ENCODE results near the gene ALOX15B. TPM values are rescaled to one million over a fixed set of nuclear protein-coding genes. Genes with fewer than 3 reads are reported as not detected.

Gene ALOX15B
- total RNA-seq, 1 donor from 2014 or later: not detected

- Histone ChIP-seq H3K27me3 (peaks cover 28% of the 10 kb centered on the region), H4K20me1 (ENCODE audit: low read depth) (no peaks in the 10 kb centered on the region), H3F3A (ENCODE audit: low read depth) (peaks cover 5% of the 10 kb centered on the region), H3K36me3 (no peaks in the 10 kb centered on the region), H3K4me2 (no peak overlapping the region), H3K4me3 (no peak overlapping the region), H3K27ac (no peak overlapping the region), H3K79me2 (ENCODE audit: low read depth) (no peaks in the 10 kb centered on the region), H3K9ac (no peak overlapping the region), H3K4me1 (peaks cover 4% of the 10 kb centered on the region), H2AFZ (replicated peaks) (no peak overlapping the region), H3K9me3 (ENCODE audit: low read depth) (no peaks in the 10 kb centered on the region)
- H3K4me3 Mint-ChIP-seq: no peak overlapping the region
- TF ChIP-seq CTCF (IDR thresholded peaks at IDR 0.05): peak; percentile 62
- no peak for TF ChIP-seq EZH2phosphoT487 (IDR thresholded peaks at IDR 0.05)
- no peak for TF ChIP-seq EZH2 (IDR thresholded peaks at IDR 0.05)
- DNase-seq (ENCODE audit: low spot score): peak; percentile 62
- H3K9me3 Mint-ChIP-seq: peaks cover 5% of the 10 kb centered on the region
- peaks cover 4% of the 10 kb centered on the region for H3K4me1 Mint-ChIP-seq
- H3K27ac Mint-ChIP-seq: no peak overlapping the region
- peaks cover 23% of the 10 kb centered on the region for H3K27me3 Mint-ChIP-seq (ENCODE audit: insufficient read depth, low read depth)
- H3K36me3 Mint-ChIP-seq: no peaks in the 10 kb centered on the region
Observed at GRCh38 chr17:7997186-7997585, 41.7 kb upstream of the ALOX15B start.

DNA sequence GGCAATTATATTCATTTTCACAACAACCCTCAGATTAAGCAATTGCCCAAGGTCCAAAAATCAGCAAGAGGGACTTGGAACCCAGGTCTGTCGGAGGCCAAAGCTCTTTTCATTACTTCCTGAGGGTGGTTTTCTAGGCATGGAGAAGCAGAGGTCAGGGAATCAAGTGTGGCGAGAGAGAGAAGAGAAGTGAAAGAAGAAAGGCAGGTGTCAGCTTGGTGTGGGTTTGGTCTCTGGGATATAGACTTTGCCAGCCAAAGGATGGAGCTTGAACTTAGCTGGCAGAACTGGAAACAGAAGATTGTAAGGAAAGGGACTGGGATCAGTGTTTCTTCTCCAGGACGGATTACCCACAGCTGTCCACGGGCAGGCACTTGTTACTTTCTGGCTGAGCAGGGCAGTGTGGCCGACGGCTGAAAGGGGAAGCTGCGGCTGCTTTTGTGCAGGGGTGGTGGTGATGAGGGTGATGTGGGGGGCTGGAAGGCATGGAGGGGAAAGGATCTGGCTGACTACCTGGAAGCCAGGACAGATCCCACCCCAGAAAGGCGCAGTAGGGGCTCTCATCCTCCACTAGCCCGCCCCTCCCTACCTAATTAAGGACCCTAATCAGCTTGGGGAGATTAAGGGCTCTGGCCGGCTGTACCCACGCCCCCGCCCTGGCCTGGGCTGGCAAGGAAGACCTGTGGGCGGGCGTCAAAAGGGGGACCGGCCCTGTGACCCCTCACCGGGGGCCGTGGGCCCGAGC is 36.7 kb upstream of the ALOX15B start, which contains the start of gene GUCY2D:
Gene GUCY2D (plus strand): TSS at position 640 of the 745 bp plus-strand sequence. CDS start 433 bp downstream, outside the sequence.
- Histone ChIP-seq H3F3A (ENCODE audit: low read depth) (peaks cover 16% of the 10 kb centered on the region), H3K4me3 (peak within 1 kb of the TSS; percentile 42), H3K4me1 (peaks cover 10% of the 10 kb centered on the region), H3K79me2 (ENCODE audit: low read depth) (no peaks in the 10 kb centered on the region), H2AFZ (replicated peaks) (peak within 1 kb of the TSS; percentile 61), H3K27ac (no peak within 1 kb of the TSS), H4K20me1 (ENCODE audit: low read depth) (no peaks in the 10 kb centered on the region), H3K9ac (no peak within 1 kb of the TSS), H3K9me3 (ENCODE audit: low read depth) (no peaks in the 10 kb centered on the region), H3K27me3 (peaks cover 67% of the 10 kb centered on the region), H3K36me3 (no peaks in the 10 kb centered on the region), H3K4me2 (peak within 1 kb of the TSS; percentile 71)
- Mint-ChIP-seq H3K9me3 (peaks cover 5% of the 10 kb centered on the region), H3K27ac (no peak within 1 kb of the TSS), H3K4me1 (peaks cover 5% of the 10 kb centered on the region), H3K27me3 (ENCODE audit: insufficient read depth, low read depth) (peaks cover 49% of the 10 kb centered on the region), H3K4me3 (peak within 1 kb of the TSS; percentile 61), H3K36me3 (no peaks in the 10 kb centered on the region)
- TF ChIP-seq CTCF (IDR thresholded peaks at IDR 0.05): no peak
- no peak for TF ChIP-seq EZH2 (IDR thresholded peaks at IDR 0.05)
- no peak for TF ChIP-seq EZH2phosphoT487 (IDR thresholded peaks at IDR 0.05)
- peak; percentile 46 for DNase-seq (ENCODE audit: low spot score)

- H3K36me3 ChIP-seq: no peaks in the 10 kb centered on the region
- DNase-seq (ENCODE audit: low spot score): peak; percentile 47
- H4K20me1 ChIP-seq (ENCODE audit: low read depth): no peaks in the 10 kb centered on the region
- H3F3A ChIP-seq (ENCODE audit: low read depth): peaks cover 16% of the 10 kb centered on the region
- peak overlapping the region; percentile 42 for H3K4me3 ChIP-seq
- Mint-ChIP-seq H3K4me1 (peaks cover 5% of the 10 kb centered on the region), H3K27ac (no peak overlapping the region), H3K4me3 (peak overlapping the region; percentile 61), H3K27me3 (ENCODE audit: insufficient read depth, low read depth) (peaks cover 49% of the 10 kb centered on the region), H3K9me3 (peaks cover 5% of the 10 kb centered on the region), H3K36me3 (no peaks in the 10 kb centered on the region)
- H3K79me2 ChIP-seq (ENCODE audit: low read depth): no peaks in the 10 kb centered on the region
- no peaks in the 10 kb centered on the region for H3K9me3 ChIP-seq (ENCODE audit: low read depth)
- peaks cover 10% of the 10 kb centered on the region for H3K4me1 ChIP-seq
- H3K27me3 ChIP-seq: peaks cover 67% of the 10 kb centered on the region
- no peak overlapping the region for H3K9ac ChIP-seq
- no peak overlapping the region for H3K27ac ChIP-seq
- H3K4me2 ChIP-seq: peak overlapping the region; percentile 71
- peak; percentile 61 for TF ChIP-seq EZH2phosphoT487 (IDR thresholded peaks at IDR 0.05)
- peak; percentile 16 for TF ChIP-seq CTCF (IDR thresholded peaks at IDR 0.05)
- peak; percentile 83 for TF ChIP-seq EZH2 (IDR thresholded peaks at IDR 0.05)
- peak overlapping the region; percentile 61 for H2AFZ ChIP-seq (replicated peaks)
Observed at GRCh38 chr17:8002721-8003593, 35.9 kb upstream of the ALOX15B start.
